GM12875 (cell line): Measurements from ENCODE around the gene COL5A1.

Experiments used
- H3K4me3 ChIP-seq: one replicate; pipeline ENCODE4 v1.5.1; 2011; ENCODE audit warnings: low read depth, low read length, control low read depth
- TF ChIP-seq, protein P1 (sequence below): IDR thresholded peaks from 2 replicates; pipeline ENCODE4 v1.5.1; 2011; ENCODE audit warnings: low read depth, mild to moderate bottlenecking, control low read depth, inconsistent platforms, low read length, moderate library complexity, borderline replicate concordance; ENCODE audit not compliant: insufficient read depth

COL5A1 gene

DNA sequence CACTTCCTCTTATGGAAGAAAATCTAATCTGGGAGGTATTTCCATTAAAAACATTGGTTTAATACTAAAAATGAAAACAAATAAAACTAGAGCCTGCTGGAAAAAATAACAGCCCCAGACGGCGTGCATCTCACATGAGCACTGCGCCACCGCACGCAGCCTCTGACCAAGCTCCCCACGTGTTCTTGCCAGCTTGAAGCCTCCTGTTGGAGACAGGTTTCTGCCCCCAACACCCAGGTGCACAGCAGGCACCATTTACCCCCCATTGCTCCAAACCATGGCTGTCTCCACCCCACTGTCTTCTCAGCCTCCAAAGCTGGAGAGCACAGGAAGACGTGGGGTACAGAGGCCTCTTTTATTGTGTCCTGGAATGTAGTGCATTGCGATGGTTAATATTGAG, 10.7 kb upstream of the COL5A1 start:
- TF ChIP-seq, protein P1, sequence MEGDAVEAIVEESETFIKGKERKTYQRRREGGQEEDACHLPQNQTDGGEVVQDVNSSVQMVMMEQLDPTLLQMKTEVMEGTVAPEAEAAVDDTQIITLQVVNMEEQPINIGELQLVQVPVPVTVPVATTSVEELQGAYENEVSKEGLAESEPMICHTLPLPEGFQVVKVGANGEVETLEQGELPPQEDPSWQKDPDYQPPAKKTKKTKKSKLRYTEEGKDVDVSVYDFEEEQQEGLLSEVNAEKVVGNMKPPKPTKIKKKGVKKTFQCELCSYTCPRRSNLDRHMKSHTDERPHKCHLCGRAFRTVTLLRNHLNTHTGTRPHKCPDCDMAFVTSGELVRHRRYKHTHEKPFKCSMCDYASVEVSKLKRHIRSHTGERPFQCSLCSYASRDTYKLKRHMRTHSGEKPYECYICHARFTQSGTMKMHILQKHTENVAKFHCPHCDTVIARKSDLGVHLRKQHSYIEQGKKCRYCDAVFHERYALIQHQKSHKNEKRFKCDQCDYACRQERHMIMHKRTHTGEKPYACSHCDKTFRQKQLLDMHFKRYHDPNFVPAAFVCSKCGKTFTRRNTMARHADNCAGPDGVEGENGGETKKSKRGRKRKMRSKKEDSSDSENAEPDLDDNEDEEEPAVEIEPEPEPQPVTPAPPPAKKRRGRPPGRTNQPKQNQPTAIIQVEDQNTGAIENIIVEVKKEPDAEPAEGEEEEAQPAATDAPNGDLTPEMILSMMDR: no peak
- H3K4me3 ChIP-seq: no peak overlapping the region

DNA sequence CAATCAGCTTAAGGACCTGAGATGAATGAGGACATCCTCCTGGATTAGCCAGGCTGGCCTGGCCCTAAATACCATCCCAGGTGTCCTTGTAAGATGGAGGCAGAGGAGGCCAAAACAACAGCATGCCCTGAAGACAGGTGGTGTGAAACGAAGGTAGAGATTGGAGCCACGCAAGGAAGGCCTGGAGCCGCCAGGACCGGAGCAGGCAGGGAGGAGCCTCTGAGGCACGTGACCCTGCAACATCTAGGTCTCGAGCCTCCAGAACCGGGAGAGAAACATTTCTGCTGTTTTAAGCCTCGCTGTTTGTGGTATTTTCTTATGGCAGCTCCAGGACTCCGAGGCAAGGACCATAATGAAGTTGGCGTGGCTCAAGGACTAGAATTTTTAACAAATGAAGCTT, 9.7 kb upstream of the COL5A1 start:
- TF ChIP-seq, protein P1: no peak
- H3K4me3 ChIP-seq: no peak overlapping the region

DNA sequence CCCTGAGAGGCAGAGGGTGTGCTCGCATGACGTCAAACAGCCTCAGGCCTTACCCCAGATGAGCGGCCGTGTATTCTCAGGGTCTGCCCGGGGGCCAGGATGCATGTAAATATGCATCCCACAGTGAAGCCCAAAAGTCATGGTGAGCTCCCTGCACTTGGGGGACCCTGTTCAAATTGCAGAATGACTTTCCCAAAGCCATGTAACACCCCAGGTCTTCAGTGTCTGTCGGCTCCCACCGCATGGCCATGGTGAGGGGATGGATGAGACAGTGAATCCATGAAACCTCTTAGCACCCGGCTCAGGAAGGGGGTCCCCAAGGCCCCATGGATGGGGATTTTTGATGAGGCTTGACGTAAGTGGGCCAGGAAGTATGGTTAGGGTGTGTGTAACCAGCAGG, 9.3 kb upstream of the COL5A1 start:
- TF ChIP-seq, protein P1: no peak
- no peak overlapping the region for H3K4me3 ChIP-seq

DNA sequence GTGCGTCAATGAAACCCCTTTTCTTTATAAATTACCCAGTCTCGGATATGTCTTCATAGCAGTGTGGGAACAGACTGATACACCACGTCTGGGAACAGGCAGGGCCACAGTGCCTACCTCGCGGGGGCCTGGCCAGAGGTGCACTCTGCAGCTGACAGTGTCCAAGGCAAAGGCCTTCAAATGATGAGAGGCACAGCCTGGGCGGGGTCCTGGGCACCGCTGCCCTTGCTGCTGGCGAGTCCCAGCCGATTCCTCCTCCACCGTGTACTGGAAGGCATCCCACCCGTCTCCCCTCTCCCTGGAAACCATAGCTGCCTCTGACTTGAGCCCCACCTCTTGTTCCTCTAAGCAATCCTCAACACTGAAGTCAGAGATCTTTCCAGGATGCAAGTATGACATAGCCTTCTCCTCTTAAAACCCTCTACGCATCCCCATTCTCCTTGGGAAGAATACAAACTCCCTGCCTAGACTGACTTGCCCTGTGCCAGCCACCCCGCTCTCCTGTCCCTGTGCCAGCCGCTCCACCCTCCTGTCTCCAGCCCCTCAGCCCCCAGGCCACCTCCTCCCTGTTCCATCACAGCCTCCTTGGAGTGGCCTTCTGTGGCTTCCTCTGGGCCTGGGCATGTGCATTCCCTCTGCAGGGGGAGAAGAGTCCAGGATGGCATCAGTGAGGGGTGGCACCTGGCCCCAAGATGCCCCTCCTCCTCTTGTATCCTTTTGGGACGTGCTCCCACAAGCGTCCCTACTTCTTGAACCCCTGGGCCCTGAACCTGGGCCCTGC, 8.1 kb upstream of the COL5A1 start:
- H3K4me3 ChIP-seq: no peak overlapping the region
- TF ChIP-seq, protein P1: no peak

DNA sequence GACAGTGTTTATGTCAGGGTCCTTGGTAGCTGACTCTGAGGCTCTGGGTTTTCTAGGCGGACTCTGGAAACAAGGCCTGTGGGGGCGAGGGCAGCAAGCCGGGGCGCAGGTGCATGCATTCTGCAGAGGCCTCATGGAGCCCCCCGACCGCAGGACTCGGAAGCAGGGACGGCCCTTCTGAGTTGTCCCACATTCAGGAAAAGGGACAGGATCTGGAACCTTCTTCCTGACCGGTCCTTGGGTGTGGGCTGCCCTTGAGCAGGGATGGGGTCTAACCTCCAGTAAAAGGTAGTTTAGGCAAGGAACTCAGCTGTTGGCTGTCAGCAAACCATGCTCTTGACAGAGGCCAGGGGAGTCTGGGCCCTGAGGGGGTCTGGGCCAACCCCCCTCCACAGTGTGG, 7.4 kb upstream of the COL5A1 start:
- no peak overlapping the region for H3K4me3 ChIP-seq
- TF ChIP-seq, protein P1: no peak

DNA sequence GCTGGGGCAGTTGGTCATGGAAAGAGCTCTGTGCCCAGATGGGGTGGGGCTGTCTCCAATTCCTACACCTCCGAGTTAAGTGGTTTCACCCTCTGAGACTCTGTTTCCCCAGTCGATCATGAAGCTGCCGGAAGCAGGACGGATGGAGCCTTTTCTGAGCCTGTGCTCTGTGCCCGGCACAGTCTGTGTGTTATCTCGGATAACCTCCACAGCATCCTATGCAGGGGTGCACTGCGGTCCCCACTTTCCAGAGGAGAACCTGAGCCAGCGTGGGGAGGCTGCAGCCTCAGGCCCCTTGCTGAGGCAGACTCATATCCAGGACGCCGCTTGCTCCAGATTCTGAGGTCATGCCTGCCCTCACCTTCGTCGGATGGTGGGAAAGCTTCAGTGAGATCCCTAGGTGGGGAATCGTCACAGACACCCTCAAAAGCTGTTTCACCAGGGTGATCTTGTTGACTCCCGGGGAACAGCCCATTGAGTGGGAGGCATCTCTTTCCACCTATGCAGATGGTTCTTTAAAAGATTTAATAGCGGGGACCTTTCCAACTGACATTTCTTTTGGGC, 6.9 kb upstream of the COL5A1 start:
- TF ChIP-seq, protein P1: no peak
- H3K4me3 ChIP-seq: no peak overlapping the region
